Panc1 (cell line): ENCODE results near the gene ITPR2. TPM values are rescaled to one million over a fixed set of nuclear protein-coding genes. Genes with fewer than 3 reads are reported as not detected.
A peak's percentile ranks its signal among the peaks of the same experiment; 100 is the strongest.

ENCODE experiments used
- ATAC-seq: fragments of 200-7000 bp; cut with Tn5 transposase; 2 replicates; pipeline ENCODE4 v1.9.1; 2020; ENCODE audit warnings: mild to moderate bottlenecking, moderate library complexity
- BruUV-seq: library from RNA; stranded (reverse); fragments of 400-500 nt; replicated peaks from 2 replicates; lab custom pipeline; 2021; lab: Mats Ljungman, UMichigan
- CTCF ChIA-PET: fragments of 300-600 bp; sonication (Branson Sonifier 250); formaldehyde crosslinking; loops from one replicate; lab custom pipeline; 2022; ENCODE audit warnings: antibody characterized with exemption; lab: Charles Lee
- POLR2A ChIA-PET: fragments of 300-600 bp; sonication (Branson Sonifier 250); formaldehyde crosslinking; loops from one replicate; lab custom pipeline; 2022; ENCODE audit warnings: antibody characterized with exemption; lab: Charles Lee
- DNase-seq: peaks from one replicate; pipeline ENCODE4 v3.0.0-alpha.2; 2010; ENCODE audit warnings: low read depth, low spot score
- H3K27ac ChIP-seq: 2 replicates; pipeline ENCODE4 v1.5.1; 2011; ENCODE audit warnings: mild to moderate bottlenecking, low read length, inconsistent platforms
- H3K27me3 ChIP-seq: fragments of 200-500 bp; sonication (Bioruptor generic); 2 replicates; pipeline ENCODE4 v1.6.0; 2014; ENCODE audit warnings: low read length, inconsistent platforms; ENCODE audit not compliant: control insufficient read depth, insufficient read depth
- H3K36me3 ChIP-seq: fragments of 200-500 bp; sonication (Bioruptor generic); 2 replicates; pipeline ENCODE4 v1.5.1; 2014; ENCODE audit warnings: inconsistent platforms, mild to moderate bottlenecking, low read length, moderate library complexity; ENCODE audit not compliant: control insufficient read depth, insufficient read depth
- H3K4me1 ChIP-seq: 2 replicates; pipeline ENCODE4 v1.5.1; 2011; ENCODE audit warnings: inconsistent platforms, mild to moderate bottlenecking, low read length, moderate library complexity; ENCODE audit not compliant: control insufficient read depth, insufficient read depth
- H3K4me3 ChIP-seq, 2 experiments: 2 replicates each; pipeline ENCODE4 v1.5.1; 2011 to 2012; ENCODE audit warnings: low read depth in 2 of 2, low read length in 2 of 2, mild to moderate bottlenecking in 2 of 2, inconsistent platforms in 1 of 2, moderate library complexity in 1 of 2
- H3K9me3 ChIP-seq: fragments of 200-500 bp; sonication (Bioruptor generic); 2 replicates; pipeline ENCODE4 v1.5.1; 2014; ENCODE audit warnings: low read depth, mild to moderate bottlenecking, inconsistent platforms, low read length, moderate library complexity; ENCODE audit not compliant: control insufficient read depth, insufficient read depth
- CTCF ChIP-seq: fragments of 450-650 bp; IDR thresholded peaks from 2 replicates; pipeline ENCODE4 v1.5.1; 2017; ENCODE audit warnings: mild to moderate bottlenecking
- POLR2AphosphoS5 ChIP-seq: IDR thresholded peaks from 2 replicates; pipeline ENCODE4 v1.6.1; 2012; ENCODE audit warnings: mild to moderate bottlenecking, low read depth, low read length, moderate library complexity
- REST ChIP-seq, 2 experiments: IDR thresholded peaks; 2 replicates each; pipeline ENCODE4 v1.6.1; 2011 to 2012; ENCODE audit warnings: low read depth in 2 of 2, control low read depth in 1 of 2, low read length in 1 of 2, mild to moderate bottlenecking in 1 of 2, moderate library complexity in 1 of 2; ENCODE audit not compliant: insufficient read depth in 1 of 2
- SIN3A ChIP-seq: IDR thresholded peaks from 2 replicates; pipeline ENCODE4 v1.6.1; 2012; ENCODE audit warnings: low read depth, mild to moderate bottlenecking, low read length, moderate library complexity, borderline replicate concordance; ENCODE audit not compliant: insufficient read depth
- TCF7L2 ChIP-seq: IDR thresholded peaks from 2 replicates; pipeline ENCODE4 v1.6.1; 2011; ENCODE audit warnings: mild to moderate bottlenecking, low read depth, low read length, inconsistent platforms
- in situ Hi-C: cut with HindIII; loops from 2 replicates; pipeline ENCODE4 v1.10.0; 2016; ENCODE audit warnings: low sequenced_read_pairs, low pct_unique_long_range_greater_than_20kb
- intact Hi-C: fragments of 100-400 bp; cut with micrococcal nuclease; formaldehyde crosslinking; loops from one replicate; pipeline ENCODE4 v1.10.0; 2022; ENCODE audit not compliant: unreplicated experiment
- total RNA-seq: library from RNA; stranded (reverse); gene quantifications from one replicate; pipeline ENCODE4 v1.2.1, GENCODE V29; 2021; ENCODE audit not compliant: unreplicated experiment

The ITPR2 gene
- total RNA-seq, 1 experiment from 2014 or later, result 41.8 TPM

- intact Hi-C loops (loop anchor here (5.0 kb wide), 1 partner anchor 399 kb away; no protein-coding TSS in a partner anchor), in situ Hi-C loops (no loop called here)
- ChIA-PET CTCF (no interaction called here), POLR2A (no interaction called here)
- H3K4me3 ChIP-seq, result no peak overlapping the region
- peaks cover 12% of the 10 kb centered on the region; the same call in 1 of the 2 replicates for H3K9me3 ChIP-seq
- peaks cover 7% of the 10 kb centered on the region for H3K4me1 ChIP-seq
- TF ChIP-seq SIN3A (no peak), REST (IDR thresholded peaks at IDR 0.05; ENCODE audit: insufficient read depth in 1 of 2, low read depth in 2 of 2, low read length in 1 of 2) (no peak), TCF7L2 (no peak), POLR2AphosphoS5 (no peak), CTCF (no peak)
- DNase-seq, result no peak
- BruUV-seq, result no TSS peak
- no peaks in the 10 kb centered on the region for H3K27me3 ChIP-seq
- H3K27ac ChIP-seq, result no peak overlapping the region
- no peaks in the 10 kb centered on the region for H3K36me3 ChIP-seq
- ATAC-seq, result no peak
Measured at GRCh38 chr12:26520869-26521268, 312.1 kb downstream of the ITPR2 start.

GRCh38 chr12:26520109-26520508, 312.9 kb downstream of the ITPR2 start:
- H3K4me1 ChIP-seq, result peaks cover 7% of the 10 kb centered on the region
- peak overlapping the region; percentile 27; the same call in 1 of the 2 replicates for H3K27ac ChIP-seq
- in situ Hi-C loops (no loop called here), intact Hi-C loops (loop anchor here (5.0 kb wide), 1 partner anchor 398 kb away; no protein-coding TSS in a partner anchor)
- no peak overlapping the region for H3K4me3 ChIP-seq
- H3K27me3 ChIP-seq, result no peaks in the 10 kb centered on the region
- no peaks in the 10 kb centered on the region for H3K36me3 ChIP-seq
- H3K9me3 ChIP-seq, result peaks cover 7% of the 10 kb centered on the region; the same call in 1 of the 2 replicates
- ChIA-PET CTCF (no interaction called here), POLR2A (no interaction called here)
- ATAC-seq (no peak; the same call in 1 of the 2 replicates), DNase-seq (no peak)
- no TSS peak for BruUV-seq
- no peak for TF ChIP-seq SIN3A
- no peak for TF ChIP-seq REST (IDR thresholded peaks at IDR 0.05; ENCODE audit: insufficient read depth in 1 of 2, low read depth in 2 of 2, low read length in 1 of 2)
- TF ChIP-seq TCF7L2, result no peak
- peak; percentile 6; the same call in 1 of the 2 replicates for TF ChIP-seq CTCF
- TF ChIP-seq POLR2AphosphoS5, result no peak
